Caco-2 (cell line): ENCODE results near the gene H1-8. TPM values are rescaled to one million over a fixed set of nuclear protein-coding genes. Genes with fewer than 3 reads are reported as not detected.

ENCODE experiments used
- BruUV-seq: library from RNA; stranded (reverse); fragments of 400-500 nt; replicated peaks from 2 replicates; lab custom pipeline; 2021; lab: Mats Ljungman, UMichigan
- CTCF ChIA-PET: fragments of 300-600 bp; sonication (Branson Sonifier 250); formaldehyde crosslinking; loops from one replicate; lab custom pipeline; 2022; ENCODE audit warnings: antibody characterized with exemption; lab: Charles Lee
- POLR2A ChIA-PET: fragments of 300-600 bp; sonication (Branson Sonifier 250); formaldehyde crosslinking; loops from one replicate; lab custom pipeline; 2022; ENCODE audit warnings: antibody characterized with exemption; lab: Charles Lee
- DNase-seq, 2 experiments: peaks; one replicate each; pipeline versions ENCODE4 v3.0.0 to v3.0.0-alpha.2; 2020 to 2022
- H3K27me3 ChIP-seq: replicated peaks from 2 replicates; pipeline ENCODE4 v1.6.0; 2011; ENCODE audit warnings: low read length; ENCODE audit not compliant: control insufficient read depth, insufficient read depth
- H3K36me3 ChIP-seq: 2 replicates; pipeline ENCODE4 v1.5.1; 2011; ENCODE audit warnings: low read length; ENCODE audit not compliant: control insufficient read depth, insufficient read depth
- H3K4me1 ChIP-seq: fragments of 250-450 bp; sonication (Bioruptor Pico); 2 replicates; pipeline ENCODE4 v1.5.1; 2020; ENCODE audit warnings: mild to moderate bottlenecking
- H3K4me3 ChIP-seq: 2 replicates; pipeline ENCODE4 v1.5.1; 2011; ENCODE audit warnings: low read depth, mild to moderate bottlenecking, control low read depth, low read length
- H3K9me3 ChIP-seq: fragments of 250-450 bp; sonication (Bioruptor Pico); 2 replicates; pipeline ENCODE4 v1.5.1; 2020; ENCODE audit warnings: mild to moderate bottlenecking, moderate library complexity
- H3K27ac Mint-ChIP-seq: one replicate; pipeline ENCODE4 v1.8.0; 2022; ENCODE audit warnings: mixed read lengths; ENCODE audit not compliant: unreplicated experiment
- H3K27me3 Mint-ChIP-seq: one replicate; pipeline ENCODE4 v1.8.0; 2022; ENCODE audit warnings: mixed read lengths; ENCODE audit not compliant: insufficient read depth, unreplicated experiment
- H3K36me3 Mint-ChIP-seq: one replicate; pipeline ENCODE4 v1.8.0; 2022; ENCODE audit warnings: mild to moderate bottlenecking, mixed read lengths; ENCODE audit not compliant: insufficient read depth, unreplicated experiment
- H3K4me1 Mint-ChIP-seq: one replicate; pipeline ENCODE4 v1.8.0; 2022; ENCODE audit warnings: low read depth, mixed read lengths; ENCODE audit not compliant: unreplicated experiment
- H3K4me3 Mint-ChIP-seq: one replicate; pipeline ENCODE4 v1.8.0; 2022; ENCODE audit warnings: mild to moderate bottlenecking, moderate library complexity, mixed read lengths; ENCODE audit not compliant: unreplicated experiment
- H3K9me3 Mint-ChIP-seq: one replicate; pipeline ENCODE4 v1.8.0; 2022; ENCODE audit warnings: mixed read lengths; ENCODE audit not compliant: unreplicated experiment
- CTCF ChIP-seq, 2 experiments: fragments of 200-600 bp in 1 of 2; IDR thresholded peaks; 1 replicate in 1 of 2; 2 replicates in 1 of 2; pipeline versions ENCODE4 v1.5.1 to v1.8.0; 2011 to 2022; ENCODE audit warnings: antibody characterized with exemption in 1 of 2, control low read depth in 1 of 2, inconsistent platforms in 1 of 2, low read depth in 1 of 2, low read length in 1 of 2, mild to moderate bottlenecking in 1 of 2, moderate library complexity in 1 of 2; ENCODE audit not compliant: insufficient read depth in 1 of 2, severe bottlenecking in 1 of 2, unreplicated experiment in 1 of 2
- intact Hi-C: fragments of 100-400 bp; cut with micrococcal nuclease; formaldehyde crosslinking; loops from one replicate; pipeline ENCODE4 v1.10.0; 2022; ENCODE audit not compliant: unreplicated experiment
- total RNA-seq: library from RNA; stranded (reverse); gene quantifications from 2 replicates; pipeline ENCODE4 v1.2.3, GENCODE V29; 2022

The H1-8 gene
- total RNA-seq, 1 experiment from 2014 or later, result not detected

GRCh38 chr3:129558081-129558771 lies 15.3 kb downstream of the H1-8 start:
- Histone ChIP-seq H3K4me1 (no peaks in the 10 kb centered on the region; the same call in 1 of the 2 replicates), H3K4me3 (no peak overlapping the region), H3K27me3 (no peaks in the 10 kb centered on the region), H3K36me3 (no peaks in the 10 kb centered on the region), H3K9me3 (no peaks in the 10 kb centered on the region)
- CTCF ChIA-PET, result interaction anchor here (0.5 kb wide), 1 partner anchor 67 kb away, joined by 3 read pairs; no protein-coding TSS in a partner anchor
- Mint-ChIP-seq H3K4me3 (no peak overlapping the region), H3K36me3 (no peaks in the 10 kb centered on the region), H3K4me1 (peaks cover 8% of the 10 kb centered on the region), H3K9me3 (no peaks in the 10 kb centered on the region), H3K27ac (no peak overlapping the region), H3K27me3 (no peaks in the 10 kb centered on the region)
- TF ChIP-seq CTCF (IDR thresholded peaks at IDR 0.05; ENCODE audit: insufficient read depth in 1 of 2, low read depth in 1 of 2, low read length in 1 of 2, severe bottlenecking in 1 of 2, unreplicated experiment in 1 of 2), result no peak
- POLR2A ChIA-PET, result interaction anchor here (0.6 kb wide), 1 partner anchor 252 kb away, joined by 8 read pairs; no protein-coding TSS in a partner anchor
- BruUV-seq, result no TSS peak
- intact Hi-C loops, result no loop called here
- DNase-seq, result no peak

DNA sequence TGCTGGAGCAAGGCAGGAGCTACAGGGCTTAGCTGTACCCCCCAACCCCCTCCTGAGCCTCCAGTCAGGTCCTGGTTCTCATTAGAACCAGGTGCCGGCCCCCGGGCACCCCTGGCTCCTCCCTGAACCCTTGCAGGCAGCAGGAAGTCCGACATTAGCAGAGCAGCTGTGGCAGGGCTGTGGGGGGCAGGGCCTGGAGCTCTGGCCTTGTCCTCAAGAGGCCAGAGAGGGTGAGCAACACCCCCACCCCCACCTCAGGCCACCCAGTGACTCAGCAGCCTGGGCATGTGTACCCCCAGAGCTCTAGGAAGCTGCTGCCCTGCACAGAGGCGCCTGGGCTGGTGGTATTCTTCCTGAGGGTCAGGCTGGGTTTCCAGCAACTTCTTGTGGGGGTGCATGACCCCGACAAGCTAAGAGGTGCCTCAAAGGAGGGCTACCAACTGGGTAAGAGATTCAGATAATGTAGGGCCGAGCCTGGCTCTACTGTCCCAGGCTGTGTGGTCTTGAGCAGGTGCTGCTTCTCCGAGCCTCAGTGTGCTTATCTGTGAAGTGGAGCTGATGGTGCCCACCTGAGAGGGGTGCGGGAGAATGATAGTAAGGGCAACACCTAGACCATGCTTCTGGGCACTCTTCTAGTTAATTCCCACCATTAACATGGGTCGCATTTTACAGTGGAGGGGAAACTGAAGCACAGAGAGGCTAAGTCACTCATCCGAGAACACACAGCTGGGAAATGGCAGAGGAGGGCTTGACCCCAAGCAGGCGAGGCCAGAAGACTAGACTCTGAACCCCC lies 16.0 kb downstream of the H1-8 start:
- no peak for DNase-seq
- TF ChIP-seq CTCF (IDR thresholded peaks at IDR 0.05; ENCODE audit: insufficient read depth in 1 of 2, low read depth in 1 of 2, low read length in 1 of 2, severe bottlenecking in 1 of 2, unreplicated experiment in 1 of 2), result no peak
- Histone ChIP-seq H3K27me3 (no peaks in the 10 kb centered on the region), H3K4me3 (no peak overlapping the region), H3K4me1 (no peaks in the 10 kb centered on the region; the same call in 1 of the 2 replicates), H3K9me3 (no peaks in the 10 kb centered on the region), H3K36me3 (no peaks in the 10 kb centered on the region)
- H3K36me3 Mint-ChIP-seq, result no peaks in the 10 kb centered on the region
- POLR2A ChIA-PET, result interaction anchor here (0.6 kb wide), 1 partner anchor 253 kb away, joined by 8 read pairs; no protein-coding TSS in a partner anchor
- CTCF ChIA-PET, result interaction anchor here (0.5 kb wide), 1 partner anchor 67 kb away, joined by 3 read pairs; no protein-coding TSS in a partner anchor
- no peak overlapping the region for H3K4me3 Mint-ChIP-seq
- peaks cover 8% of the 10 kb centered on the region for H3K4me1 Mint-ChIP-seq
- BruUV-seq, result no TSS peak
- no peaks in the 10 kb centered on the region for H3K9me3 Mint-ChIP-seq
- intact Hi-C loops, result no loop called here
- no peak overlapping the region for H3K27ac Mint-ChIP-seq
- H3K27me3 Mint-ChIP-seq, result no peaks in the 10 kb centered on the region

DNA sequence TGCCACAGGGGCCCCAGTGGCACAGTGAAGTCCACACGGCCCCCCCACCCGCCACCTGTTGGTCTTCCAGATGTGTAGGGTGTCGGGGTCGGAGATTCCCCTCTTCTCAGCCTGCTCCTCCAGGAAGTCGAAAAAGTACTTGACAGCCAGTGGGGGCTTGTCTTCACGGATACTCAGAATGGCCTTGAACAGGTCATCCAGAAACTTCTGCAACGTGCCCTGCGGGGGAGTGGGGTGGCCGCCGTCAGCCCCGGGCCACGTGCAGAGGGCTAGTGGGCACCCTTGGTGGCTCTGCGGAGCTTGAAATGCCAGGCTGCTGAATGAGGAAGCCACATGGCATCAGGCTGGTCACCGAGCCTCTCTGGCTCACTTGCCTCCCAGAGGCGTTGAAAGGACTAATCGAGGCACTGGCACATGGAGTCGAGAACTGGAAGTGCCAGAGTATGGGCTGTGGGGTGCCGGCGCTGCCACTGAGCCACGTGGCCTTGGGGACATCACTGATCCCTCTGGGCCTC lies 16.6 kb downstream of the H1-8 start:
- no peak for TF ChIP-seq CTCF (IDR thresholded peaks at IDR 0.05; ENCODE audit: insufficient read depth in 1 of 2, low read depth in 1 of 2, low read length in 1 of 2, severe bottlenecking in 1 of 2, unreplicated experiment in 1 of 2)
- Mint-ChIP-seq H3K9me3 (no peaks in the 10 kb centered on the region), H3K4me3 (no peak overlapping the region), H3K27ac (no peak overlapping the region), H3K27me3 (no peaks in the 10 kb centered on the region), H3K4me1 (peaks cover 8% of the 10 kb centered on the region), H3K36me3 (no peaks in the 10 kb centered on the region)
- Histone ChIP-seq H3K36me3 (no peaks in the 10 kb centered on the region), H3K4me3 (no peak overlapping the region), H3K9me3 (no peaks in the 10 kb centered on the region), H3K27me3 (no peaks in the 10 kb centered on the region), H3K4me1 (no peaks in the 10 kb centered on the region; the same call in 1 of the 2 replicates)
- DNase-seq, result no peak
- CTCF ChIA-PET, result no interaction called here
- no TSS peak for BruUV-seq
- POLR2A ChIA-PET, result no interaction called here
- intact Hi-C loops, result no loop called here
